ENCODE results near the gene TTI1.

TTI1 gene

GRCh38 chr20:37947943-37948342, 85.3 kb downstream of the TTI1 start:
- Histone ChIP-seq H3K27me3 (ENCODE audit: insufficient read depth, low read length, poor library complexity) (no peaks in the 10 kb centered on the region), H3K79me2 (ENCODE audit: control insufficient read depth, insufficient read depth, low read length) (no peaks in the 10 kb centered on the region), H3K18ac (ENCODE audit: low read length) (no peak overlapping the region), H3K4me2 (ENCODE audit: low read length) (no peak overlapping the region), H4K5ac (ENCODE audit: low read length) (no peak overlapping the region), H3K56ac (ENCODE audit: low read length) (no peak overlapping the region), H3K4me3 (ENCODE audit: low read length) (no peak overlapping the region), H4K8ac (ENCODE audit: low read depth, low read length) (no peak overlapping the region), H3K27ac (ENCODE audit: low read depth, low read length) (no peak overlapping the region), H2BK5ac (ENCODE audit: low read length) (no peak overlapping the region), H3K4me1 (ENCODE audit: control insufficient read depth, low read depth, low read length) (no peaks in the 10 kb centered on the region), H3K4ac (ENCODE audit: low read depth, low read length) (no peak overlapping the region), H3K23ac (ENCODE audit: low read length) (no peak overlapping the region), H3K9ac (ENCODE audit: low read length) (no peak overlapping the region), H3K79me1 (ENCODE audit: low read length) (no peaks in the 10 kb centered on the region), H2BK120ac (ENCODE audit: low read depth, low read length) (no peak overlapping the region), H3K36me3 (ENCODE audit: control insufficient read depth, insufficient read depth, low read length) (no peaks in the 10 kb centered on the region), H2BK15ac (replicated peaks; ENCODE audit: low read depth) (no peak overlapping the region), H2AK5ac (ENCODE audit: low read length) (no peak overlapping the region)
- no peak for DNase-seq
- WGBS (ENCODE audit: extremely low coverage, insufficient coverage, low lambda C conversion rate), result no CpG with 5 or more reads among the region's 6 CpGs

- no peak overlapping the region for H4K5ac ChIP-seq (ENCODE audit: low read length)
- H2BK5ac ChIP-seq (ENCODE audit: low read length), result no peak overlapping the region
- no peaks in the 10 kb centered on the region for H3K4me1 ChIP-seq (ENCODE audit: control insufficient read depth, low read depth, low read length)
- H3K23ac ChIP-seq (ENCODE audit: low read length), result no peak overlapping the region
- no peak overlapping the region for H2BK15ac ChIP-seq (replicated peaks; ENCODE audit: low read depth)
- no peaks in the 10 kb centered on the region for H3K79me1 ChIP-seq (ENCODE audit: low read length)
- H3K18ac ChIP-seq (ENCODE audit: low read length), result no peak overlapping the region
- H3K56ac ChIP-seq (ENCODE audit: low read length), result no peak overlapping the region
- no peak overlapping the region for H4K8ac ChIP-seq (ENCODE audit: low read depth, low read length)
- no peaks in the 10 kb centered on the region for H3K36me3 ChIP-seq (ENCODE audit: control insufficient read depth, insufficient read depth, low read length)
- H3K27ac ChIP-seq (ENCODE audit: low read depth, low read length), result no peak overlapping the region
- no peaks in the 10 kb centered on the region for H3K79me2 ChIP-seq (ENCODE audit: control insufficient read depth, insufficient read depth, low read length)
- no peak overlapping the region for H3K4me3 ChIP-seq (ENCODE audit: low read length)
- no peak overlapping the region for H2AK5ac ChIP-seq (ENCODE audit: low read length)
- H3K4ac ChIP-seq (ENCODE audit: low read depth, low read length), result no peak overlapping the region
- no peak overlapping the region for H2BK120ac ChIP-seq (ENCODE audit: low read depth, low read length)
- WGBS (ENCODE audit: extremely low coverage, insufficient coverage, low lambda C conversion rate), result no CpG with 5 or more reads among the region's 5 CpGs
- no peaks in the 10 kb centered on the region for H3K27me3 ChIP-seq (ENCODE audit: insufficient read depth, low read length, poor library complexity)
- H3K4me2 ChIP-seq (ENCODE audit: low read length), result no peak overlapping the region
- no peak for DNase-seq
- no peak overlapping the region for H3K9ac ChIP-seq (ENCODE audit: low read length)
Measured at GRCh38 chr20:37946946-37947345, 86.3 kb downstream of the TTI1 start.

- no peak overlapping the region for H3K4ac ChIP-seq (ENCODE audit: low read depth, low read length)
- no peak overlapping the region for H4K8ac ChIP-seq (ENCODE audit: low read depth, low read length)
- WGBS (ENCODE audit: extremely low coverage, insufficient coverage, low lambda C conversion rate), result no CpG with 5 or more reads among the region's 11 CpGs
- no peak overlapping the region for H3K9ac ChIP-seq (ENCODE audit: low read length)
- H2BK5ac ChIP-seq (ENCODE audit: low read length), result no peak overlapping the region
- no peak overlapping the region for H3K4me3 ChIP-seq (ENCODE audit: low read length)
- H2BK15ac ChIP-seq (replicated peaks; ENCODE audit: low read depth), result no peak overlapping the region
- no peaks in the 10 kb centered on the region for H3K79me1 ChIP-seq (ENCODE audit: low read length)
- H3K23ac ChIP-seq (ENCODE audit: low read length), result no peak overlapping the region
- H3K4me1 ChIP-seq (ENCODE audit: control insufficient read depth, low read depth, low read length), result no peaks in the 10 kb centered on the region
- no peaks in the 10 kb centered on the region for H3K36me3 ChIP-seq (ENCODE audit: control insufficient read depth, insufficient read depth, low read length)
- H4K5ac ChIP-seq (ENCODE audit: low read length), result no peak overlapping the region
- H2AK5ac ChIP-seq (ENCODE audit: low read length), result no peak overlapping the region
- no peak overlapping the region for H3K27ac ChIP-seq (ENCODE audit: low read depth, low read length)
- H3K56ac ChIP-seq (ENCODE audit: low read length), result no peak overlapping the region
- no peak overlapping the region for H3K4me2 ChIP-seq (ENCODE audit: low read length)
- H3K79me2 ChIP-seq (ENCODE audit: control insufficient read depth, insufficient read depth, low read length), result no peaks in the 10 kb centered on the region
- no peaks in the 10 kb centered on the region for H3K27me3 ChIP-seq (ENCODE audit: insufficient read depth, low read length, poor library complexity)
- no peak overlapping the region for H2BK120ac ChIP-seq (ENCODE audit: low read depth, low read length)
- no peak for DNase-seq
- H3K18ac ChIP-seq (ENCODE audit: low read length), result no peak overlapping the region
Measured at GRCh38 chr20:37945091-37945547, 88.1 kb downstream of the TTI1 start.

- WGBS (ENCODE audit: extremely low coverage, insufficient coverage, low lambda C conversion rate), result no CpG with 5 or more reads among the region's 11 CpGs
- H3K27me3 ChIP-seq (ENCODE audit: insufficient read depth, low read length, poor library complexity), result no peaks in the 10 kb centered on the region
- H3K79me1 ChIP-seq (ENCODE audit: low read length), result no peaks in the 10 kb centered on the region
- H4K5ac ChIP-seq (ENCODE audit: low read length), result no peak overlapping the region
- no peaks in the 10 kb centered on the region for H3K36me3 ChIP-seq (ENCODE audit: control insufficient read depth, insufficient read depth, low read length)
- no peak overlapping the region for H3K23ac ChIP-seq (ENCODE audit: low read length)
- no peak overlapping the region for H3K56ac ChIP-seq (ENCODE audit: low read length)
- H2AK5ac ChIP-seq (ENCODE audit: low read length), result no peak overlapping the region
- H3K27ac ChIP-seq (ENCODE audit: low read depth, low read length), result no peak overlapping the region
- no peak overlapping the region for H3K4me3 ChIP-seq (ENCODE audit: low read length)
- no peak overlapping the region for H4K8ac ChIP-seq (ENCODE audit: low read depth, low read length)
- H2BK5ac ChIP-seq (ENCODE audit: low read length), result no peak overlapping the region
- H3K18ac ChIP-seq (ENCODE audit: low read length), result no peak overlapping the region
- H3K9ac ChIP-seq (ENCODE audit: low read length), result no peak overlapping the region
- H3K4me1 ChIP-seq (ENCODE audit: control insufficient read depth, low read depth, low read length), result no peaks in the 10 kb centered on the region
- no peak overlapping the region for H2BK120ac ChIP-seq (ENCODE audit: low read depth, low read length)
- no peak overlapping the region for H3K4ac ChIP-seq (ENCODE audit: low read depth, low read length)
- no peak for DNase-seq
- H3K4me2 ChIP-seq (ENCODE audit: low read length), result no peak overlapping the region
- H3K79me2 ChIP-seq (ENCODE audit: control insufficient read depth, insufficient read depth, low read length), result no peaks in the 10 kb centered on the region
- no peak overlapping the region for H2BK15ac ChIP-seq (replicated peaks; ENCODE audit: low read depth)
Measured at GRCh38 chr20:37944456-37944981, 88.7 kb downstream of the TTI1 start.

- H3K9ac ChIP-seq (ENCODE audit: low read length), result no peak overlapping the region
- no peaks in the 10 kb centered on the region for H3K79me2 ChIP-seq (ENCODE audit: control insufficient read depth, insufficient read depth, low read length)
- no peak overlapping the region for H2BK15ac ChIP-seq (replicated peaks; ENCODE audit: low read depth)
- no peaks in the 10 kb centered on the region for H3K27me3 ChIP-seq (ENCODE audit: insufficient read depth, low read length, poor library complexity)
- no peaks in the 10 kb centered on the region for H3K4me1 ChIP-seq (ENCODE audit: control insufficient read depth, low read depth, low read length)
- no peak overlapping the region for H3K4me3 ChIP-seq (ENCODE audit: low read length)
- no peak overlapping the region for H3K4ac ChIP-seq (ENCODE audit: low read depth, low read length)
- H4K5ac ChIP-seq (ENCODE audit: low read length), result no peak overlapping the region
- no peak overlapping the region for H3K18ac ChIP-seq (ENCODE audit: low read length)
- no CpG with 5 or more reads among the region's 47 CpGs for WGBS (ENCODE audit: extremely low coverage, insufficient coverage, low lambda C conversion rate)
- no peak overlapping the region for H2BK120ac ChIP-seq (ENCODE audit: low read depth, low read length)
- no peaks in the 10 kb centered on the region for H3K79me1 ChIP-seq (ENCODE audit: low read length)
- H2BK5ac ChIP-seq (ENCODE audit: low read length), result no peak overlapping the region
- no peak overlapping the region for H4K8ac ChIP-seq (ENCODE audit: low read depth, low read length)
- no peak overlapping the region for H3K27ac ChIP-seq (ENCODE audit: low read depth, low read length)
- no peak for DNase-seq
- H3K23ac ChIP-seq (ENCODE audit: low read length), result no peak overlapping the region
- no peak overlapping the region for H3K4me2 ChIP-seq (ENCODE audit: low read length)
- H3K56ac ChIP-seq (ENCODE audit: low read length), result no peak overlapping the region
- no peak overlapping the region for H2AK5ac ChIP-seq (ENCODE audit: low read length)
- no peaks in the 10 kb centered on the region for H3K36me3 ChIP-seq (ENCODE audit: control insufficient read depth, insufficient read depth, low read length)
Measured at GRCh38 chr20:37943501-37944455, 89.5 kb downstream of the TTI1 start.
